ENCODE results near the gene TMEM123.

DNA sequence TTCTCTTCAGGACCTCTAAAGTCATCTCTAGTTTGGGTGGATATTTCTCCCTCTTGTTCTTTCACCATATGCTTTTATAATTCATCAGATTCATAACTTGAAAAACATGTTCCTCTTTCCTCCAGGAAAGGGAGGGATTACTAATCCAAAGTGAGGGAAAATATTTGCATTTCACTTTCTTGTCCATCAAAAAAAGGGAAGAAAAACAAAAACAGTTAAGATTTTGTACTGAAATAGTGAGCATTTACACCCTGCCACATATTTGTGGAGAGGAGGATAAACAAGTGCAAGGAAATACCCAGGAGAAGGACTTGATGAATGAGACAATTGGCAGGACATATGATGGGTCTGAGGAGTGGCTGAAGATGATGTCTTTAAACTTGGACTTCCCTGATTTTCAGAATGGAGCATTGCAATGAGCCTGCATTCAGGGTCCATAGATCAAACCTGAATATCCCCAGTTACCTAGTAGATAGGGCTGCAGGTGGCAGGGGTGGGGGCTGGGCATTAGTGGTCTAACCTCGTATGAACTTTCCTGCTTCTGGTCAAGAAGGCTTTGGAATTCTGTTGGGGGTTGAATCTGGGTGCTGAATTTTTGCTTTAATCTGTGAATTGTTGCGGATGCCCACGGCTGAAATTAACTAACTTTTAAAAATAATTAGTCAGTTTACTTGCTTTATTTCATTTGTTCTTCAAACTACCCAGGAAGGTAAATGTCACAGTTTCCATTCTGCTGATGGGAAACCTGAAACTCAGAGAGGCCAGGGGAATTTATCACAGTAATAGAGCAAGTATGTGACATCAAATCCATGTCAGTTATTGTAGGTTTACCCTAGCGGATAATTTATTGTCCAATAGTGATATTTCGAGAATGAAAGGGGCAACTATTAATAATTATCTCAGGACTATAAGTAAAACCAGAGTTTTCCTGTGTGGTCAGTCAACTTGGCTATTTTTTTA, 36.9 kb upstream of the TMEM123 start:
- TF ChIP-seq POLR2AphosphoS5 (IDR thresholded peaks at IDR 0.05; ENCODE audit: low read depth, low read length) (no peak), TAF1 (IDR thresholded peaks at IDR 0.05; ENCODE audit: low read depth, low read length) (no peak), POLR2A (IDR thresholded peaks at IDR 0.05; ENCODE audit: low read depth, low read length) (no peak), SPI1 (IDR thresholded peaks at IDR 0.05; ENCODE audit: low read depth, low read length) (no peak)

Data from GM12891 (cell line).